Common myeloid progenitor, CD34-positive (primary cell): Measurements from ENCODE around the gene STARD7.
"Not testable (repeated sequence)": the region's sequence is repeated elsewhere in the genome, so short reads cannot be mapped to it uniquely, and the experiment has no call there.

Experiments used
- CTCF ChIA-PET: fragments of 350-600 bp; sonication (Branson Sonifier 250); formaldehyde crosslinking; loops from one replicate; lab custom pipeline; 2021; ENCODE audit warnings: antibody characterized with exemption; lab: Charles Lee
- POLR2A ChIA-PET: fragments of 350-600 bp; sonication (Branson Sonifier 250); formaldehyde crosslinking; loops from one replicate; lab custom pipeline; 2021; ENCODE audit warnings: antibody characterized with exemption; lab: Charles Lee
- DNase-seq, 3 donors: peaks; one replicate each; pipeline versions ENCODE4 v3.0.0 to v3.0.0-alpha.2; 2013
- H3K27ac ChIP-seq, 2 experiments: 1 replicate in 1 of 2; 2 replicates in 1 of 2; pipeline ENCODE4 v1.7.0; 2013; ENCODE audit warnings: inconsistent platforms in 2 of 2, low read length in 2 of 2, mild to moderate bottlenecking in 2 of 2, low read depth in 1 of 2, moderate library complexity in 1 of 2; ENCODE audit not compliant: severe bottlenecking in 2 of 2, insufficient read depth in 1 of 2, poor library complexity in 1 of 2
- H3K27me3 ChIP-seq, 5 experiments: replicated peaks in 2 of 5; 1 replicate in 3 of 5; 2 replicates in 2 of 5; pipeline versions ENCODE4 v1.6.1 to v1.7.0; 2013; ENCODE audit warnings: low read length in 4 of 5, mild to moderate bottlenecking in 2 of 5, moderate library complexity in 2 of 5, inconsistent platforms in 1 of 5; ENCODE audit not compliant: insufficient read depth in 5 of 5, control insufficient read depth in 4 of 5
- H3K36me3 ChIP-seq, 4 experiments: 1 replicate in 2 of 4; 2 replicates in 2 of 4; pipeline versions ENCODE4 v1.6.1 to v1.7.0; 2013; ENCODE audit warnings: low read length in 3 of 4, control low read depth in 1 of 4, mild to moderate bottlenecking in 1 of 4; ENCODE audit not compliant: control insufficient read depth in 4 of 4, insufficient read depth in 4 of 4
- H3K4me1 ChIP-seq, 4 experiments: 1 replicate in 3 of 4; 2 replicates in 1 of 4; pipeline versions ENCODE4 v1.6.1 to v1.7.1; 2013; ENCODE audit warnings: low read length in 3 of 4, mild to moderate bottlenecking in 3 of 4, control low read depth in 1 of 4, inconsistent platforms in 1 of 4, moderate library complexity in 1 of 4; ENCODE audit not compliant: control insufficient read depth in 4 of 4, insufficient read depth in 4 of 4; ENCODE audit errors: control extremely low read depth in 1 of 4
- H3K4me3 ChIP-seq, 7 experiments: 1 replicate in 4 of 7; 2 replicates in 3 of 7; pipeline versions ENCODE4 v1.5.1 to v1.7.0; 2013; ENCODE audit warnings: mild to moderate bottlenecking in 7 of 7, low read length in 6 of 7, moderate library complexity in 6 of 7, inconsistent platforms in 2 of 7, low read depth in 2 of 7, control low read depth in 1 of 7; ENCODE audit not compliant: insufficient read depth in 4 of 7, control insufficient read depth in 1 of 7; ENCODE audit errors: extremely low read depth in 1 of 7
- H3K9me3 ChIP-seq, 5 experiments: 1 replicate in 4 of 5; 2 replicates in 1 of 5; pipeline versions ENCODE4 v1.6.1 to v1.7.1; 2013; ENCODE audit warnings: low read length in 4 of 5, mild to moderate bottlenecking in 2 of 5, inconsistent platforms in 1 of 5, low read depth in 1 of 5, moderate library complexity in 1 of 5; ENCODE audit not compliant: control insufficient read depth in 4 of 5, insufficient read depth in 2 of 5; ENCODE audit errors: control extremely low read depth in 1 of 5
- WGBS: methylation state at CpG from one replicate; pipeline ENCODE4 v1.1.5; 2013; ENCODE audit not compliant: insufficient coverage; 5-methylcytosine and 5-hydroxymethylcytosine counted together

The STARD7 gene

GRCh38 chr2:96163415-96163767 is 45.2 kb downstream of the STARD7 start:
- ChIA-PET CTCF (interaction anchor here (1.4 to 8.7 kb wide), 3 partner anchors 11 to 25 kb away, joined by 4 to 63 read pairs (median 15); partner anchors contain the start of gene ASTL), POLR2A (interaction anchor here (1.6 kb wide), 1 partner anchor 17 kb away, joined by 8 read pairs; the partner anchor contains the start of gene DUSP2)
- Histone ChIP-seq H3K9me3 (peaks cover 0 to 3% (median 0%) of the 10 kb centered on the region in 5 experiments), H3K4me1 (peaks cover 0 to 48% (median 22%) of the 10 kb centered on the region in 4 experiments), H3K36me3 (no peaks in the 10 kb centered on the region), H3K4me3 (no peak overlapping the region), H3K27me3 (no peaks in the 10 kb centered on the region), H3K27ac (peak overlapping the region in 1 of 2 experiments; percentile 14)
- 97% methylated on average over 5 of the region's 5 CpGs for WGBS
- DNase-seq, result no peak

GRCh38 chr2:96161898-96162297 is 46.7 kb downstream of the STARD7 start:
- no CpG with 5 or more reads among the region's 5 CpGs for WGBS
- Histone ChIP-seq H3K9me3 (peaks cover 0 to 3% (median 0%) of the 10 kb centered on the region in 5 experiments), H3K36me3 (no peaks in the 10 kb centered on the region), H3K4me1 (peaks cover 0 to 59% (median 36%) of the 10 kb centered on the region in 4 experiments), H3K27me3 (no peaks in the 10 kb centered on the region), H3K27ac (no peak overlapping the region), H3K4me3 (no peak overlapping the region)
- DNase-seq, result no peak
- ChIA-PET CTCF (interaction anchor here (0.7 to 8.7 kb wide), 2 partner anchors 13 to 808 kb away, joined by 3 to 63 read pairs; no protein-coding TSS in a partner anchor), POLR2A (interaction anchor here (1.6 kb wide), 1 partner anchor 16 kb away, joined by 8 read pairs; the partner anchor contains the start of gene DUSP2)

- ChIA-PET POLR2A (interaction anchor here (0.9 kb wide), 1 partner anchor 12 kb away, joined by 4 read pairs; no protein-coding TSS in a partner anchor), CTCF (interaction anchor here (1.4 to 8.7 kb wide), 3 partner anchors 12 to 22 kb away, joined by 4 to 63 read pairs (median 26); partner anchors contain the start of gene ASTL)
- not testable (repeated sequence) for DNase-seq, H3K27ac ChIP-seq, H3K9me3 ChIP-seq, H3K27me3 ChIP-seq, H3K4me3 ChIP-seq, H3K36me3 ChIP-seq
- 100% methylated on average over 2 of the region's 5 CpGs for WGBS
- H3K4me1 ChIP-seq, result peaks cover 0 to 61% (median 37%) of the 10 kb centered on the region in 4 experiments
Observed at GRCh38 chr2:96160366-96160765, 48.3 kb downstream of the STARD7 start.

- DNase-seq, result no peak
- CTCF ChIA-PET, result interaction anchor here (0.8 to 8.7 kb wide), 5 partner anchors 11 to 23 kb away, joined by 3 to 63 read pairs (median 4); partner anchors contain the start of gene ASTL
- peaks cover 0 to 52% (median 33%) of the 10 kb centered on the region in 4 experiments for H3K4me1 ChIP-seq
- 86% methylated on average over 16 of the region's 17 CpGs for WGBS
- H3K27me3 ChIP-seq, result no peaks in the 10 kb centered on the region
- no peaks in the 10 kb centered on the region for H3K36me3 ChIP-seq
- POLR2A ChIA-PET, result interaction anchor here (0.9 kb wide), 1 partner anchor 11 kb away, joined by 4 read pairs; no protein-coding TSS in a partner anchor
- no peak overlapping the region for H3K27ac ChIP-seq
- no peak overlapping the region for H3K4me3 ChIP-seq
- peaks cover 0 to 3% (median 0%) of the 10 kb centered on the region in 5 experiments for H3K9me3 ChIP-seq
Observed at GRCh38 chr2:96159084-96159830, 49.4 kb downstream of the STARD7 start.

- POLR2A ChIA-PET, result interaction anchor here (0.6 to 1.1 kb wide), 2 partner anchors 10 to 12 kb away, joined by 3 to 5 read pairs; no protein-coding TSS in a partner anchor
- no peaks in the 10 kb centered on the region for H3K27me3 ChIP-seq
- peaks cover 0 to 3% (median 0%) of the 10 kb centered on the region in 5 experiments for H3K9me3 ChIP-seq
- H3K4me3 ChIP-seq, result peak overlapping the region in 2 of 7 experiments; percentile 11 to 55
- 91% methylated on average over 10 of the region's 14 CpGs for WGBS
- DNase-seq, result no peak
- no peaks in the 10 kb centered on the region for H3K36me3 ChIP-seq
- H3K4me1 ChIP-seq, result peaks cover 0 to 45% (median 26%) of the 10 kb centered on the region in 4 experiments
- peak overlapping the region in 1 of 2 experiments; percentile 71 for H3K27ac ChIP-seq
- CTCF ChIA-PET, result interaction anchor here (1.2 to 8.7 kb wide), 6 partner anchors 11 to 20 kb away, joined by 4 to 63 read pairs (median 5); partner anchors contain the start of gene ASTL
Observed at GRCh38 chr2:96158554-96158940, 50.1 kb downstream of the STARD7 start.

GRCh38 chr2:96157649-96158553 is 50.7 kb downstream of the STARD7 start:
- Histone ChIP-seq H3K27me3 (no peaks in the 10 kb centered on the region), H3K9me3 (peaks cover 0 to 3% (median 0%) of the 10 kb centered on the region in 5 experiments), H3K36me3 (no peaks in the 10 kb centered on the region), H3K4me3 (peak overlapping the region in 4 of 7 experiments; percentile 8 to 55 (median 25)), H3K27ac (peak overlapping the region; percentile 40 to 71), H3K4me1 (peaks cover 0 to 39% (median 24%) of the 10 kb centered on the region in 4 experiments)
- WGBS, result 21% methylated on average over 12 of the region's 19 CpGs
- peak; percentile 81 to 89 (median 86) for DNase-seq
- CTCF ChIA-PET, result interaction anchor here (1.2 to 8.7 kb wide), 6 partner anchors 10 to 20 kb away, joined by 4 to 63 read pairs (median 5); partner anchors contain the start of gene ASTL
- POLR2A ChIA-PET, result interaction anchor here (0.6 to 1.1 kb wide), 3 partner anchors 10 to 11 kb away, joined by 3 to 5 read pairs (median 3); no protein-coding TSS in a partner anchor
